ENCODE measurements around the gene PHF24.

The PHF24 gene

GRCh38 chr9:34992376-34992951 is 34.4 kb downstream of the PHF24 start:
- peaks cover 11 to 31% (median 15%) of the 10 kb centered on the region in 11 experiments; a peak in 19 of 22 replicates for H3K36me3 ChIP-seq
- peak overlapping the region in 5 of 11 experiments; percentile 30 to 77 (median 65); a peak in 9 of 22 replicates for H3K9ac ChIP-seq
- no peak for TF ChIP-seq Cebpa-rat (IDR thresholded peaks at IDR 0.05)
- peak overlapping the region in 10 of 11 experiments; percentile 1 to 93 (median 54); a peak in 15 of 22 replicates for H3K27ac ChIP-seq
- no peaks in the 10 kb centered on the region for H3K27me3 ChIP-seq
- H3K4me1 ChIP-seq = peaks cover 51 to 74% (median 68%) of the 10 kb centered on the region in 10 experiments
- H3K9me3 ChIP-seq (replicated peaks in 1 of 11) = no peaks in the 10 kb centered on the region
- peak overlapping the region in 10 of 11 experiments; percentile 2 to 98 (median 82); a peak in 19 of 22 replicates for H3K4me2 ChIP-seq
- H4K20me1 ChIP-seq = peaks cover 0 to 15% (median 0%) of the 10 kb centered on the region in 11 experiments; a peak in 4 of 22 replicates
- peak overlapping the region in 2 of 10 experiments; percentile 3 to 24; a peak in 3 of 20 replicates for H3K4me3 ChIP-seq

- Histone ChIP-seq H3K9me3 (replicated peaks in 1 of 11) (no peaks in the 10 kb centered on the region), H3K4me1 (peaks cover 45 to 63% (median 57%) of the 10 kb centered on the region in 10 experiments), H3K27ac (peak overlapping the region; percentile 2 to 93 (median 53); a peak in 19 of 22 replicates), H4K20me1 (peaks cover 0 to 15% (median 0%) of the 10 kb centered on the region in 11 experiments; a peak in 4 of 22 replicates), H3K4me3 (peak overlapping the region in 2 of 10 experiments; percentile 12 to 21; a peak in 2 of 20 replicates), H3K4me2 (peak overlapping the region; percentile 59 to 98 (median 79)), H3K36me3 (peaks cover 11 to 37% (median 22%) of the 10 kb centered on the region in 11 experiments; a peak in 19 of 22 replicates), H3K27me3 (no peaks in the 10 kb centered on the region), H3K9ac (peak overlapping the region; percentile 15 to 77 (median 49); a peak in 19 of 22 replicates)
- no peak for TF ChIP-seq Cebpa-rat (IDR thresholded peaks at IDR 0.05)
These were observed 35.6 kb downstream of the PHF24 start for GRCh38 chr9:34993502-34994259.

- H3K27ac ChIP-seq = peak overlapping the region in 8 of 11 experiments; percentile 17 to 93 (median 48); a peak in 11 of 22 replicates
- no peak for TF ChIP-seq Cebpa-rat (IDR thresholded peaks at IDR 0.05)
- peaks cover 11 to 37% (median 22%) of the 10 kb centered on the region in 11 experiments; a peak in 20 of 22 replicates for H3K36me3 ChIP-seq
- H3K9ac ChIP-seq = peak overlapping the region in 10 of 11 experiments; percentile 24 to 77 (median 50); a peak in 12 of 22 replicates
- H4K20me1 ChIP-seq = peaks cover 0 to 15% (median 0%) of the 10 kb centered on the region in 11 experiments; a peak in 4 of 22 replicates
- H3K4me2 ChIP-seq = peak overlapping the region; percentile 59 to 98 (median 79)
- peaks cover 44 to 59% (median 54%) of the 10 kb centered on the region in 10 experiments for H3K4me1 ChIP-seq
- peak overlapping the region in 2 of 10 experiments; percentile 12 to 21; a peak in 2 of 20 replicates for H3K4me3 ChIP-seq
- no peaks in the 10 kb centered on the region for H3K27me3 ChIP-seq
- H3K9me3 ChIP-seq (replicated peaks in 1 of 11) = no peaks in the 10 kb centered on the region
These were observed 36.3 kb downstream of the PHF24 start for GRCh38 chr9:34994260-34994899.

- Histone ChIP-seq H3K9ac (peak overlapping the region in 4 of 11 experiments; percentile 18 to 77 (median 64); a peak in 3 of 22 replicates), H3K4me1 (peaks cover 43 to 59% (median 53%) of the 10 kb centered on the region in 10 experiments), H4K20me1 (peaks cover 0 to 15% (median 0%) of the 10 kb centered on the region in 11 experiments; a peak in 4 of 22 replicates), H3K27ac (peak overlapping the region in 1 of 11 experiments; percentile 7; a peak in 1 of 22 replicates), H3K4me3 (no peak overlapping the region), H3K36me3 (peaks cover 11 to 41% (median 22%) of the 10 kb centered on the region in 11 experiments; a peak in 20 of 22 replicates), H3K27me3 (no peaks in the 10 kb centered on the region), H3K4me2 (peak overlapping the region in 7 of 11 experiments; percentile 6 to 98 (median 71); a peak in 10 of 22 replicates), H3K9me3 (replicated peaks in 1 of 11) (no peaks in the 10 kb centered on the region)
- no peak for TF ChIP-seq Cebpa-rat (IDR thresholded peaks at IDR 0.05)
These were observed 37.0 kb downstream of the PHF24 start for GRCh38 chr9:34994900-34995669.

GRCh38 chr9:34995670-34996060 is 37.6 kb downstream of the PHF24 start:
- TF ChIP-seq Cebpa-rat (IDR thresholded peaks at IDR 0.05) = no peak
- 0 out of 22 replicates have a peak overlapping the region, but pooled peaks of 1 of the 11 experiments have one; percentile 7 for H3K27ac ChIP-seq

GRCh38 chr9:34996181-34996904 is 38.3 kb downstream of the PHF24 start:
- H3K27me3 ChIP-seq = no peaks in the 10 kb centered on the region
- TF ChIP-seq Cebpa-rat (IDR thresholded peaks at IDR 0.05) = no peak
- no peak overlapping the region for H3K27ac ChIP-seq
- H4K20me1 ChIP-seq = peaks cover 0 to 15% (median 0%) of the 10 kb centered on the region in 11 experiments; a peak in 4 of 22 replicates
- peaks cover 31 to 47% (median 40%) of the 10 kb centered on the region in 10 experiments for H3K4me1 ChIP-seq
- H3K4me3 ChIP-seq = no peak overlapping the region
- peaks cover 11 to 41% (median 22%) of the 10 kb centered on the region in 11 experiments; a peak in 20 of 22 replicates for H3K36me3 ChIP-seq
- no peaks in the 10 kb centered on the region for H3K9me3 ChIP-seq (replicated peaks in 1 of 11)
- H3K4me2 ChIP-seq = no peak overlapping the region; a peak in 1 of 22 replicates
- no peak overlapping the region for H3K9ac ChIP-seq

More at GRCh38 chr9:34995670-34996060, 37.6 kb downstream of the PHF24 start:
- Histone ChIP-seq H3K4me2 (peak overlapping the region in 4 of 11 experiments; percentile 6 to 98 (median 89); a peak in 5 of 22 replicates), H3K4me3 (no peak overlapping the region), H4K20me1 (peaks cover 0 to 15% (median 0%) of the 10 kb centered on the region in 11 experiments; a peak in 4 of 22 replicates), H3K9me3 (replicated peaks in 1 of 11) (no peaks in the 10 kb centered on the region), H3K4me1 (peaks cover 38 to 53% (median 47%) of the 10 kb centered on the region in 10 experiments), H3K9ac (peak overlapping the region in 1 of 11 experiments; percentile 77; a peak in 1 of 22 replicates), H3K27me3 (no peaks in the 10 kb centered on the region), H3K36me3 (peaks cover 11 to 41% (median 22%) of the 10 kb centered on the region in 11 experiments; a peak in 20 of 22 replicates)

- H3K27me3 ChIP-seq = no peaks in the 10 kb centered on the region
- no peak for TF ChIP-seq Cebpa-rat (IDR thresholded peaks at IDR 0.05)
- no peak overlapping the region for H3K4me3 ChIP-seq
- H3K36me3 ChIP-seq = peaks cover 11 to 41% (median 22%) of the 10 kb centered on the region in 11 experiments; a peak in 20 of 22 replicates
- H3K27ac ChIP-seq = no peak overlapping the region
- peaks cover 29 to 41% (median 36%) of the 10 kb centered on the region in 10 experiments for H3K4me1 ChIP-seq
- no peaks in the 10 kb centered on the region for H3K9me3 ChIP-seq (replicated peaks in 1 of 11)
- peaks cover 0 to 15% (median 0%) of the 10 kb centered on the region in 11 experiments; a peak in 4 of 22 replicates for H4K20me1 ChIP-seq
- no peak overlapping the region for H3K9ac ChIP-seq
- H3K4me2 ChIP-seq = no peak overlapping the region
These were observed 38.8 kb downstream of the PHF24 start for GRCh38 chr9:34996905-34997279.
